Gastroesophageal sphincter (tissue), 4 donors: Measurements from ENCODE around the gene MAGEA6. TPM values are rescaled to one million over a fixed set of nuclear protein-coding genes. Genes with fewer than 3 reads are reported as not detected.
"Not testable (repeated sequence)": the region's sequence is repeated elsewhere in the genome, so short reads cannot be mapped to it uniquely, and the experiment has no call there.

Experiments used
- ATAC-seq: fragments of 150-250 bp; one replicate; pipeline ENCODE4 v1.9.1; 2016; ENCODE audit warnings: mild to moderate bottlenecking, moderate library complexity
- H3K27ac ChIP-seq, 4 donors: fragments of 200-600 bp; sonication (generic) in 3 of 4; 1 replicate in 3 of 4; 2 replicates in 1 of 4; pipeline ENCODE4 v1.5.1; 2016 to 2019
- H3K27me3 ChIP-seq: fragments of 200-600 bp; sonication (generic); one replicate; pipeline ENCODE4 v1.5.1; 2019
- H3K36me3 ChIP-seq, 2 donors: fragments of 200-600 bp; sonication (generic); one replicate each; pipeline ENCODE4 v1.5.1; 2019; ENCODE audit warnings: control low read depth in 1 of 2
- H3K4me1 ChIP-seq, 3 donors: fragments of 200-600 bp; sonication (generic); 1 replicate in 2 of 3; 2 replicates in 1 of 3; pipeline ENCODE4 v1.5.1; 2016 to 2019; ENCODE audit warnings: control low read depth in 2 of 3
- H3K4me3 ChIP-seq, 2 donors: fragments of 200-600 bp; sonication (generic); one replicate each; pipeline ENCODE4 v1.5.1; 2019; ENCODE audit warnings: mild to moderate bottlenecking in 1 of 2, moderate library complexity in 1 of 2
- H3K9me3 ChIP-seq, 3 donors: fragments of 200-600 bp; sonication (generic); one replicate each; pipeline ENCODE4 v1.5.1; 2017 to 2019; ENCODE audit warnings: control low read depth in 2 of 3
- EP300 ChIP-seq: sonication (generic); formaldehyde crosslinking; IDR thresholded peaks from one replicate; pipeline ENCODE4 v1.6.1; 2017; ENCODE audit warnings: antibody characterized with exemption, mild to moderate bottlenecking
- POLR2A ChIP-seq, 2 donors: fragments of 450-650 bp; IDR thresholded peaks; one replicate each; pipeline ENCODE4 v1.6.1; 2017; ENCODE audit warnings: antibody characterized with exemption in 2 of 2, mild to moderate bottlenecking in 2 of 2, moderate library complexity in 1 of 2
- POLR2AphosphoS5 ChIP-seq: sonication (generic); formaldehyde crosslinking; IDR thresholded peaks from one replicate; pipeline ENCODE4 v1.6.1; 2017; ENCODE audit warnings: antibody characterized with exemption
- WGBS, 2 donors: methylation state at CpG; one replicate each; pipeline ENCODE4 v1.1.5; 2018; ENCODE audit warnings: low coverage in 1 of 2; 5-methylcytosine and 5-hydroxymethylcytosine counted together
- total RNA-seq, 4 donors: library from RNA; depleted of rRNA; stranded (reverse); fragments of >200 nt; gene quantifications; one replicate each; pipeline ENCODE4 v1.1.0, GENCODE V29; 2016
- TF ChIP-seq, protein P1 (sequence below), 4 experiments: fragments of 200-600 bp in 2 of 4; fragments of 450-650 bp in 2 of 4; sonication (generic) in 1 of 4; IDR thresholded peaks; one replicate each; pipeline ENCODE4 v1.5.1; 2017 to 2019; ENCODE audit warnings: antibody characterized with exemption in 4 of 4, mild to moderate bottlenecking in 2 of 4, moderate library complexity in 2 of 4

MAGEA6 gene
- total RNA-seq, 4 donors from 2014 or later: not detected

DNA sequence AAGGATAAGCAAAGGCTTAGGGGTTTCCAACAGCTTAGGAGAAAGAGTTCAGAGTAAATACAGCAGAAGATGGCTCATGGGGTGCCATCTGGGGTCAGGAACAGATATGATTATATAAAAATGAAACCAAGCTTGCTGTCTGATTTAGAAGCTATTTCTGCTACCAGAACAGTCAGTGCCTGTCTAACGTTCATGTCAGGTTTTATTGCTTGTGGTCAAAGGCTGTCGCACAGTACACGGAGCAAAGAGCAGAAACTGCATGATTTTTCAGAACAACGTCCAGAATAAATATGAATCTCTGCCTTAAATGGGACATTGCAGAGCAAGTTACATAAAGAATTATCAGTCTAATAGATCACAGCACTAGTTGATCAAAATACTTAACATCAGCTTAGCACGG is 43.7 kb upstream of the MAGEA6 start:
- no peaks in the 10 kb centered on the region for H3K4me1 ChIP-seq
- no peaks in the 10 kb centered on the region for H3K36me3 ChIP-seq
- peaks cover 3% of the 10 kb centered on the region for H3K27me3 ChIP-seq
- H3K9me3 ChIP-seq: no peaks in the 10 kb centered on the region
- TF ChIP-seq POLR2AphosphoS5 (no peak), EP300 (no peak), POLR2A (IDR thresholded peaks at IDR 0.05) (no peak)
- TF ChIP-seq, protein P1, sequence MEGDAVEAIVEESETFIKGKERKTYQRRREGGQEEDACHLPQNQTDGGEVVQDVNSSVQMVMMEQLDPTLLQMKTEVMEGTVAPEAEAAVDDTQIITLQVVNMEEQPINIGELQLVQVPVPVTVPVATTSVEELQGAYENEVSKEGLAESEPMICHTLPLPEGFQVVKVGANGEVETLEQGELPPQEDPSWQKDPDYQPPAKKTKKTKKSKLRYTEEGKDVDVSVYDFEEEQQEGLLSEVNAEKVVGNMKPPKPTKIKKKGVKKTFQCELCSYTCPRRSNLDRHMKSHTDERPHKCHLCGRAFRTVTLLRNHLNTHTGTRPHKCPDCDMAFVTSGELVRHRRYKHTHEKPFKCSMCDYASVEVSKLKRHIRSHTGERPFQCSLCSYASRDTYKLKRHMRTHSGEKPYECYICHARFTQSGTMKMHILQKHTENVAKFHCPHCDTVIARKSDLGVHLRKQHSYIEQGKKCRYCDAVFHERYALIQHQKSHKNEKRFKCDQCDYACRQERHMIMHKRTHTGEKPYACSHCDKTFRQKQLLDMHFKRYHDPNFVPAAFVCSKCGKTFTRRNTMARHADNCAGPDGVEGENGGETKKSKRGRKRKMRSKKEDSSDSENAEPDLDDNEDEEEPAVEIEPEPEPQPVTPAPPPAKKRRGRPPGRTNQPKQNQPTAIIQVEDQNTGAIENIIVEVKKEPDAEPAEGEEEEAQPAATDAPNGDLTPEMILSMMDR (IDR thresholded peaks at IDR 0.05): no peak
- ATAC-seq: no peak
- H3K27ac ChIP-seq: no peak overlapping the region
- 42 to 56% methylated on average over 5 of the region's 5 CpGs for WGBS, 2 donors
- H3K4me3 ChIP-seq: no peak overlapping the region

DNA sequence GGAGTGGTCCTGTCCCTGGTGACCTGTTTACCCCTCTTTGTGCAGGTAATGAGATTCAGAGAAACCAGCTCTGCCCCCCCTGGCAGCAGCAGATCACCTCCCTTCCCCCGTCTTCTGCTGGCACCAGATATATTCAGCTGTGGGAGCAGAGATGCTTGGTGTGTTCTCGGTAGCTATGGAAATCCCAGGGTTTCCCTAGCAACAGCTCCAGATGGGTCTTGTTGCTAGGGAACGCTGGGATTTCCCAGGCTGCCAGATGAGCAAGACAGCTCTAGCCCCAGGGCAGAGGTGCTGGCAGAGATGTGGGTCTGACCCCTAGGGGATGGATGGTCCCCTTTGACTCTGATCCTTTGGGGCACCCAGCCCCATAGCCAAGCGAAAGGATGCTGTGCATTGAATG is 40.9 kb upstream of the MAGEA6 start:
- no CpG with 5 or more reads among the region's 4 CpGs for WGBS, 2 donors
- no peak overlapping the region for H3K27ac ChIP-seq
- no peaks in the 10 kb centered on the region for H3K36me3 ChIP-seq
- H3K27me3 ChIP-seq: peaks cover 3% of the 10 kb centered on the region
- no peak overlapping the region for H3K4me3 ChIP-seq
- no peaks in the 10 kb centered on the region for H3K4me1 ChIP-seq
- no peak for TF ChIP-seq POLR2AphosphoS5
- no peak for TF ChIP-seq EP300
- TF ChIP-seq, protein P1 (IDR thresholded peaks at IDR 0.05): no peak
- no peak for TF ChIP-seq POLR2A (IDR thresholded peaks at IDR 0.05)
- no peak for ATAC-seq
- no peaks in the 10 kb centered on the region for H3K9me3 ChIP-seq

DNA sequence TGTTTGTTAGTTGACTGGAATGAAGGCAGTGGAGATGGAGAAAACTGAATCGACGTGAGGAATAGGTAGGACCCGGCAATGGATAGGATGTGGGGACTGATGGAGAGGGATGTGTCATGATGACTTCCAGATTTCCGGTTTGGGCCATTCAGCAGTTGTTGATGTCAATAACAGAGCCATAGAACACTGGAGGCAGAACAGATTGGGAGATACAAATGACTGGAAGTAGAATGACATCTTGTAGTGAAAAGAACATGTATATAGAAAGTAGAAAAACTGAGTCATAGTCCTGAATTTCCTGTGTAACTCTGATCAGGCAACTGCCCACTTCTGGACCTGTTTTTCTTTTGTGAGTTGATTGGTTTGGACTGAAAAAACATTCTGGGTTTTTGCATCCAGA is 36.5 kb upstream of the MAGEA6 start:
- Histone ChIP-seq H3K4me1 (no peaks in the 10 kb centered on the region), H3K9me3 (no peaks in the 10 kb centered on the region), H3K4me3 (no peak overlapping the region), H3K27me3 (peaks cover 3% of the 10 kb centered on the region), H3K27ac (no peak overlapping the region), H3K36me3 (no peaks in the 10 kb centered on the region)
- WGBS, 2 donors: 86% methylated on average over 1 of the region's 4 CpGs; no CpG with 5 or more reads in 1 of the 2 donors
- no peak for TF ChIP-seq EP300
- ATAC-seq: no peak

DNA sequence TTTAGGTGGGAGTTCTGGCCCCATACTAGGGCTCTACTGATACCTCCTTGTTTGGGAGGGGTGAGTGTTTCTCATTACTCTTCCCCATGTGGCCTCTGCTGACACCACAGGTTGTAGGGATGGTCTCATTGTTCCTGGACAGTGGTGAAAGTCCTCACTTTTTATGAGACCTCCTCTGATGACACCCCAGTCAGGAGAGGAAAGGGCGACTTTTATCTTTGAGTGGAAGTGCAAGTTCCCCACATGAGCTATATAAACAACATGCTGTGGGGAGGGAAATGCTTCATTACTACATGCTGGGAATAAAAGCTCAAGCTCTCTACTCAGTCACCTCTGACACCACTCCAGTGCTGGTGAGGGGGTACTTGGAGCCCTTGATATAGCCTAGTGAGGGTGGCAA is 29.5 kb upstream of the MAGEA6 start:
- H3K36me3 ChIP-seq: no peaks in the 10 kb centered on the region
- H3K27me3 ChIP-seq: no peaks in the 10 kb centered on the region
- no peaks in the 10 kb centered on the region for H3K9me3 ChIP-seq
- H3K27ac ChIP-seq: no peak overlapping the region
- H3K4me1 ChIP-seq: no peaks in the 10 kb centered on the region
- WGBS, 2 donors: no CpG with 5 or more reads among the region's 1 CpG
- no peak for ATAC-seq
- no peak for TF ChIP-seq EP300
- no peak for TF ChIP-seq POLR2AphosphoS5
- TF ChIP-seq, protein P1 (IDR thresholded peaks at IDR 0.05): no peak
- TF ChIP-seq POLR2A (IDR thresholded peaks at IDR 0.05): no peak
- no peak overlapping the region for H3K4me3 ChIP-seq

DNA sequence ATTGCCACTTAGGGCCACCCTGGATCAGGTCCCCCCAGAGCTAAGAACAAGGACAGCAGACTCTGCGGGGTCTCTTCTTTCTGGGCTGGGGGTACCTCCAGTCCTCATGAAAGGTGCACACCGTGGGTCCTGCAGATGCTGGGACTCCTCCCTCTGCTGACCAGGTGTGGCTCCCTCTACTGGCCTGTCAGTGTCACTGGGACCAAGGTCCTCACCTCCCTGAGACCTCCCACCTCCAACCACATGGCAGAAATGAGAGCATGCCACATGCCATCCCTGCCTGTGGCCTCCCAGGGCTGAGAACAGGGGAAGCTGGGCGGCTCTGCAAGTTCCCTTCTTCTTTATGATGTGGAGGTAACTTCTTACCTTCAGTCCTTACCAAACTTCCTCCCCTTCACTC is 17.6 kb upstream of the MAGEA6 start:
- H3K27me3 ChIP-seq, H3K9me3 ChIP-seq, H3K27ac ChIP-seq, H3K4me3 ChIP-seq, ATAC-seq, H3K36me3 ChIP-seq, H3K4me1 ChIP-seq: not testable (repeated sequence)
- no CpG with 5 or more reads among the region's 3 CpGs for WGBS, 2 donors

DNA sequence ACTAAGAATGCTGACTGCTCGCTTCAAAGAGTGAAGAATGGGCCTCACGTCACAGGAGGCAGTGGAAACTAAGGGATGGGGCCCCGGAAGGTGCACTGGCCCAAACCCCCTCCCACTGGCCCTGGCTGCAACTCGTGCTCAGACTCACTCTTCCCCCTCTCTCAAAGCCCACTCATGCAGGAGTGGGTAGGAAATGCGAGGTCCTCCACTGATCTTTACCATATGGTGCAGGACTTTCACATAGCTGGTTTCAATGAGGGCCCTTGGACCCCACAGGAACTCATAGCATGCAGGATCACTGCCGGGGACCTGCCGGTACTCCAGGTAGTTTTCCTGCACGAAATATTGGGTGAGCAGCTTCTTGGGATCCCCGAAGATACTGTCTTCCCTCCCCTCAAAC is 2.9 kb downstream of the MAGEA6 start:
- 54 to 77% methylated on average over 5 to 7 of the region's 9 CpGs for whole genome bisulfite sequencing, 2 donors
- not testable (repeated sequence) for H3K27ac ChIP-seq, H3K9me3 ChIP-seq, H3K4me1 ChIP-seq, ATAC-seq, H3K36me3 ChIP-seq, H3K27me3 ChIP-seq, H3K4me3 ChIP-seq

DNA sequence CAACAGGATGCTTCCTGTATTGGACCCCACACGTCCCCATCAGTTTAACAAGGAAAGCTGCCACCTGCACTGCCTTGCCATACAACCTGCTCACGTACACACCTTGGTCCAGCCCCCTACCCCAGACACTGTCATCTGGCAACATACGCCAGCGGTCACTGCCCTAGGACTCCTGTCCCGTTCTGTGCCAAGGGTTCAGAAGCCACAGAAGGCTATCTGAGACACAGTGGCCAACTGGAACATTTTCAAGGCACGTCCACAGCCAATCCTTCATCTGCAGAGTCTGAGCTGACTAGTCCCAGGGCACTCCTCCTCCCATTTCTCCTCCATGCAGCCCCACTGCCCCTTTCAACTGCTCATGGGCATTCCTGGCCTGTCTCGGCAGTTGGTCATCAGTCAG is 7.9 kb downstream of the MAGEA6 start:
- H3K9me3 ChIP-seq, H3K4me1 ChIP-seq, H3K27ac ChIP-seq, H3K36me3 ChIP-seq, ATAC-seq, H3K27me3 ChIP-seq, H3K4me3 ChIP-seq: not testable (repeated sequence)
- no CpG with 5 or more reads among the region's 7 CpGs for WGBS, 2 donors

DNA sequence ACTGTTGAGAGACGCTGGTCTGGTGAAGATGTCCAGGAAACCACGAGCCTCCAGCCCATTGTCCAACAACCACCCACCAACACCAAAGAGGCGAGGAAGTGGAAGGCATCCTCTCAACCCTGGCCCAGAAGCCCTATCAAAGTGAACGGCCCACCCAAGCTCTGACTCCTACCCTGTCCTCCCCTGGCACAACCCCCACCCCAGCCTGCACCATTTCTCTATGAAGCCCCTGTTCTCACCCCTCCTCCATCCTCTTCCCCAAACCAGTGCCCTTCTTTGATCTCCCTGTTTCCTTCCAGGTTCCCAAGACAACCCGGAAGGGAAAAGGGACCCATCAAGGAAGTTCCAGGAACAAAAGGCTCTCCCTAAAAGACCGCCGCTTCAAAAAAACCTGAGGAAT is 9.9 kb downstream of the MAGEA6 start:
- not testable (repeated sequence) for H3K27me3 ChIP-seq, H3K36me3 ChIP-seq, H3K4me3 ChIP-seq, H3K4me1 ChIP-seq, H3K9me3 ChIP-seq, H3K27ac ChIP-seq, ATAC-seq
- no CpG with 5 or more reads among the region's 7 CpGs for whole genome bisulfite sequencing, 2 donors

DNA sequence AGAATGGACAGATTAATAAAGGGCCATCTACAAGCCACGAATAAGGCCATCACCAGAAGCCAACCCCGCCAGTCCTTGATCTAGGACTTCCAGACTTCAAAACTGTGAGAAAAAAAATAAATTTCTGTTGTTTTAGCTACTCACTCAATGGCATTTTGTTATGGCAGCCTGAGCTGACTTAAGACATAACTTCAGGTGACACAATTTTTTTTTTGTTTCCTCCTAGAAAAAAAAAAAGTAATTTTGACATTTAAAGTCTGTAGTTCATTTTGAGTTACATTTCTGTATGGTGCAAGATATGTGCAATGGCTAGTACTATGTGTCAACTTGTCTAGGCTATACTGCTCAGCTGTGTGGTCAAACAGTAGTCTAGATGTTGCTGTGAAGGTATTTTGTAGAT is 10.6 kb downstream of the MAGEA6 start, which contains the start of gene CSAG3:
TSS of gene CSAG3 (plus strand) at position 301 of the 400 bp plus-strand sequence.
- H3K4me3 ChIP-seq, ATAC-seq, H3K4me1 ChIP-seq, H3K27ac ChIP-seq, H3K9me3 ChIP-seq, H3K27me3 ChIP-seq, H3K36me3 ChIP-seq: not testable (repeated sequence)
- WGBS, 2 donors: no CpG with 5 or more reads among the region's 2 CpGs

DNA sequence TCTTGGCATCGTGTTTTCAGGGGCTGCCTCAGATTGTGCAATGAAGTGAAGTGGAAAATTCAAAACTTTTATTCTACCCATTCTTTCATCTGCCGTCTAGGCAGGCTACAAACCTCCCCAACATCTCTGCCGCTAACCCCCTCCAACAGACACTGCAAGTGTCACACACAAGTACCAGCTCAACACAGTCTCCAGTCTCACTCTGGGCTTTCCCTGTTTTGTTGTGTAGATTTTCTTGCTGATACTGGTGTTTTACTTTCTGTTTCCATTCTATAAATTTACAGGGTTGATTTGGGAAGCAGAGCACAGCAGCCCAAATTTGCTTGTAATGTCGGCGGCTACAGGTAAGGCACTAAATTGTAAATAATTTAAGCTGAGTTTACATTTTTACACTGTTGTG is 14.6 kb downstream of the MAGEA6 start:
- WGBS, 2 donors: no CpG with 5 or more reads among the region's 5 CpGs
- ATAC-seq, H3K4me3 ChIP-seq, H3K27ac ChIP-seq, H3K9me3 ChIP-seq, H3K36me3 ChIP-seq, H3K4me1 ChIP-seq, H3K27me3 ChIP-seq: not testable (repeated sequence)
